GM12892 (cell line): ENCODE results near the gene TEX51.

Source experiments
- POLR2A ChIP-seq: IDR thresholded peaks from 2 replicates; pipeline ENCODE4 v1.6.1; 2011; ENCODE audit warnings: low read depth, low read length, control low read depth
- POLR2AphosphoS5 ChIP-seq: IDR thresholded peaks from 2 replicates; pipeline ENCODE4 v1.6.1; 2011; ENCODE audit warnings: low read depth, low read length, control low read depth
- TAF1 ChIP-seq: IDR thresholded peaks from 2 replicates; pipeline ENCODE4 v1.6.1; 2011; ENCODE audit warnings: low read depth, mild to moderate bottlenecking, control low read depth, low read length, borderline replicate concordance

DNA sequence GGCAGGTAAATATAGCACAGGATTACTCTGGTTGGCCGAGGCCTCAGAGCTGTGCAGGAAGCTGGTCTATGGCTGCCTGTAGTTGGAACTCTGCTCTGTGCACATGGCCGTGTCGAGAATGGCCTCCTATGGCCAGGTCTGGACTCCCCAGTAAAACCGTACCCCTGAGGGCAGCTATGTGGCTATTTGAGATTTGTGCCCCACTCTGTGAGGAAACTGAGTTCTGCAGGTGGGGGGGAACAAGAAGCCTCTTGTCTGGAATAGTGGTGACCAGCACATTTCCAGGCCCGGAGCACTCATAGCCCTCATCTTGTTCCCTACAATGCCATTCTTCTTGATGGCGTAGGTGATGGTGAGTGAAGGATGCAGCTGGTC is 15.0 kb upstream of the TEX51 start:
- TF ChIP-seq POLR2A (no peak), POLR2AphosphoS5 (no peak), TAF1 (no peak)
